SU-DHL-6 (cell line): ENCODE measurements around the gene MST1.

ENCODE experiments used
- H2AFZ ChIP-seq: fragments of 200-600 bp; sonication (generic); 2 replicates; pipeline ENCODE4 v1.6.1; 2014; ENCODE audit warnings: low read depth, mild to moderate bottlenecking, moderate library complexity, mixed read lengths, antibody characterized with exemption, low read length; ENCODE audit not compliant: severe bottlenecking
- H3F3A ChIP-seq: fragments of 200-600 bp; shearing (Covaris generic); 2 replicates; pipeline ENCODE4 v1.6.0; 2016; ENCODE audit warnings: antibody characterized with exemption, mild to moderate bottlenecking; ENCODE audit not compliant: insufficient read depth
- H3K27ac ChIP-seq: fragments of 200-600 bp; sonication (generic); 2 replicates; pipeline ENCODE4 v1.5.1; 2016; ENCODE audit warnings: low read depth, mild to moderate bottlenecking, low read length, moderate library complexity, mixed read lengths
- H3K27me3 ChIP-seq: fragments of 200-600 bp; sonication (generic), shearing (Covaris generic); 2 replicates; pipeline ENCODE4 v1.6.0; 2014; ENCODE audit warnings: mild to moderate bottlenecking, low read length
- H3K36me3 ChIP-seq: fragments of 200-600 bp; sonication (generic); 2 replicates; pipeline ENCODE4 v1.6.1; 2014; ENCODE audit warnings: mild to moderate bottlenecking, low read length, mixed read lengths
- H3K4me2 ChIP-seq: fragments of 300-600, 200-600 bp; shearing (Covaris generic), sonication (generic); 2 replicates; pipeline ENCODE4 v1.6.0; 2014; ENCODE audit warnings: low read length, low read depth, mild to moderate bottlenecking; ENCODE audit not compliant: poor library complexity, severe bottlenecking
- H3K4me3 ChIP-seq: fragments of 200-600 bp; sonication (generic); 2 replicates; pipeline ENCODE4 v1.5.1; 2014; ENCODE audit warnings: antibody characterized with exemption, low read length, mild to moderate bottlenecking, mixed read lengths; ENCODE audit not compliant: insufficient read depth, poor library complexity, severe bottlenecking
- H3K79me2 ChIP-seq: fragments of 200-600 bp; sonication (generic); 2 replicates; pipeline ENCODE4 v1.6.1; 2014; ENCODE audit warnings: mild to moderate bottlenecking, low read length, moderate library complexity; ENCODE audit not compliant: insufficient read depth
- H3K9ac ChIP-seq: fragments of 200-600 bp; sonication (generic); 2 replicates; pipeline ENCODE4 v1.7.0; 2014; ENCODE audit warnings: mild to moderate bottlenecking, low read length
- H3K9me2 ChIP-seq: fragments of 200-600 bp; sonication (generic); replicated peaks from 2 replicates; pipeline ENCODE4 v1.6.1; 2014; ENCODE audit warnings: low read length; ENCODE audit not compliant: insufficient read depth
- H3K9me3 ChIP-seq: fragments of 200-600 bp; sonication (generic); 2 replicates; pipeline ENCODE4 v1.6.1; 2014; ENCODE audit warnings: low read length, mixed read lengths; ENCODE audit not compliant: insufficient read depth
- H4K20me1 ChIP-seq: fragments of 200-600 bp; sonication (generic); 2 replicates; pipeline ENCODE4 v1.6.1; 2014; ENCODE audit warnings: low read depth, mild to moderate bottlenecking, antibody characterized with exemption, low read length, moderate library complexity, mixed read lengths
- CTCF ChIP-seq: fragments of 200-600 bp; sonication (generic); IDR thresholded peaks from one replicate; pipeline ENCODE4 v1.5.1; 2017; ENCODE audit warnings: antibody characterized with exemption, mild to moderate bottlenecking, low read length, moderate library complexity; ENCODE audit not compliant: insufficient read depth, poor library complexity, severe bottlenecking
- EZH2phosphoT487 ChIP-seq: fragments of 200-600 bp; sonication (generic), shearing (Covaris generic); conservative IDR thresholded peaks from 2 replicates; pipeline ENCODE4 v1.6.1; 2018; ENCODE audit warnings: mild to moderate bottlenecking, antibody characterized with exemption, low read length, moderate library complexity, mixed read lengths

The MST1 gene

GRCh38 chr3:49715611-49716121, 26.4 kb upstream of the MST1 start:
- no peaks in the 10 kb centered on the region for H4K20me1 ChIP-seq

GRCh38 chr3:49714728-49715550, 25.7 kb upstream of the MST1 start:
- TF ChIP-seq CTCF, result no peak
- TF ChIP-seq EZH2phosphoT487, result no peak
- Histone ChIP-seq H3K4me2 (no peak overlapping the region), H3K9me2 (no peaks in the 10 kb centered on the region), H3K9me3 (no peaks in the 10 kb centered on the region), H2AFZ (no peak overlapping the region), H3K27me3 (no peaks in the 10 kb centered on the region), H3K79me2 (no peaks in the 10 kb centered on the region), H3K27ac (no peak overlapping the region), H4K20me1 (no peaks in the 10 kb centered on the region), H3F3A (no peaks in the 10 kb centered on the region), H3K9ac (no peak overlapping the region), H3K4me3 (no peak overlapping the region), H3K36me3 (no peaks in the 10 kb centered on the region)

More at GRCh38 chr3:49715611-49716121, 26.4 kb upstream of the MST1 start:
- Histone ChIP-seq H3K9ac (no peak overlapping the region), H3K36me3 (no peaks in the 10 kb centered on the region), H3K9me2 (no peaks in the 10 kb centered on the region), H2AFZ (no peak overlapping the region), H3F3A (0 out of 2 replicates have a peak, but pooled peaks cover 4% of the 10 kb centered on the region), H3K27me3 (no peaks in the 10 kb centered on the region), H3K4me3 (no peak overlapping the region), H3K27ac (no peak overlapping the region), H3K4me2 (no peak overlapping the region), H3K79me2 (no peaks in the 10 kb centered on the region), H3K9me3 (no peaks in the 10 kb centered on the region)
- no peak for TF ChIP-seq CTCF

GRCh38 chr3:49713336-49714105, 24.2 kb upstream of the MST1 start:
- Histone ChIP-seq H3K79me2 (no peaks in the 10 kb centered on the region), H3K9ac (no peak overlapping the region), H3K9me2 (no peaks in the 10 kb centered on the region), H3F3A (no peaks in the 10 kb centered on the region), H3K4me2 (no peak overlapping the region), H3K27me3 (no peaks in the 10 kb centered on the region), H3K9me3 (no peaks in the 10 kb centered on the region), H2AFZ (no peak overlapping the region), H3K36me3 (no peaks in the 10 kb centered on the region), H3K4me3 (no peak overlapping the region), H4K20me1 (no peaks in the 10 kb centered on the region), H3K27ac (no peak overlapping the region)
- TF ChIP-seq CTCF, result no peak
- TF ChIP-seq EZH2phosphoT487, result no peak
